ENCODE measurements around the gene KDM3A. TPM values are rescaled to one million over a fixed set of nuclear protein-coding genes. Genes with fewer than 3 reads are reported as not detected.

KDM3A gene
- total and polyA plus RNA-seq, 2 experiments from 2014 or later: 8.9 to 21.8 TPM

- no peak overlapping the region for H3K27ac Mint-ChIP-seq
- H4K20me1 ChIP-seq (replicated peaks; ENCODE audit: insufficient read depth): no peaks in the 10 kb centered on the region
- ATAC-seq: peak; percentile 78
- H3K4me1 ChIP-seq (ENCODE audit: insufficient read depth): no peaks in the 10 kb centered on the region
- no peaks in the 10 kb centered on the region for H3K27me3 Mint-ChIP-seq (ENCODE audit: insufficient read depth, low read depth, poor library complexity)
- no peaks in the 10 kb centered on the region for H3K79me2 ChIP-seq (replicated peaks; ENCODE audit: insufficient read depth)
- peaks cover 5% of the 10 kb centered on the region; the same call in 1 of the 2 replicates for H3K36me3 ChIP-seq (ENCODE audit: insufficient read depth)
- TF ChIP-seq CTCF (conservative IDR thresholded peaks at IDR 0.05; ENCODE audit: low read depth in 2 of 2): peak; percentile 65 to 66
- no peak for TF ChIP-seq EZH2 (IDR thresholded peaks at IDR 0.05; ENCODE audit: low read depth, unreplicated experiment)
- H3K4me3 Mint-ChIP-seq: no peak overlapping the region
- no peaks in the 10 kb centered on the region for H3K4me1 Mint-ChIP-seq
- H3K27ac ChIP-seq (ENCODE audit: low read depth): no peak overlapping the region
- peaks cover 5% of the 10 kb centered on the region; the same call in 2 of the 3 replicates for H3K36me3 Mint-ChIP-seq (ENCODE audit: low read depth)
- H3K4me3 ChIP-seq: no peak overlapping the region
- H3K4me2 ChIP-seq: no peak overlapping the region
- DNase-seq (ENCODE audit: low spot score): peak; percentile 65
- H3K9me3 Mint-ChIP-seq: peaks cover 5% of the 10 kb centered on the region
- no peaks in the 10 kb centered on the region for H3K9me2 ChIP-seq (ENCODE audit: insufficient read depth)
- no peaks in the 10 kb centered on the region for H3F3A ChIP-seq (replicated peaks; ENCODE audit: low read depth)
- no peaks in the 10 kb centered on the region for H3K27me3 ChIP-seq (ENCODE audit: insufficient read depth)
- no peak overlapping the region for H2AFZ ChIP-seq
These were observed 77.3 kb downstream of the KDM3A start for GRCh38 chr2:86518481-86518880.

DNA sequence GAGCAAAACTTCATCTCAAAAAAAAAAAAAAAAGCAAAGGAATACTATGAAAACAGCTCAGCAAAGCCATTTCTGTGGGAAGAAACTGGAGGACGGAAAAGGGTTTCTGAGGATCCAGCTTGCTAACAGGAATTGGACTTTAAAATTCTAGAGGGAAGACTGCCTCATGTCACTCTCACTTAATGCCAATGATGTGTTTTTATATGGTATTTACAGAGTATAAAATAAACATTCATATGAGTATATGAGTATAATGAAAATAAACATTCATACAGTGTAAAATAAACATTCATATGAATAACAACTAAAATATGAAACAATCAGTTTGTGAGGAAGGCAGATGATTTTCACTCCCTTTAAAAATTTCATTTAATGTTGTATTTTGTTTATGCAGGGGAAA, 78.2 kb downstream of the KDM3A start:
- no peak overlapping the region for H3K4me2 ChIP-seq
- H3K9me2 ChIP-seq (ENCODE audit: insufficient read depth): no peaks in the 10 kb centered on the region
- peaks cover 5% of the 10 kb centered on the region for H3K9me3 Mint-ChIP-seq
- H3K79me2 ChIP-seq (replicated peaks; ENCODE audit: insufficient read depth): no peaks in the 10 kb centered on the region
- H3K27me3 ChIP-seq (ENCODE audit: insufficient read depth): no peaks in the 10 kb centered on the region
- H3K4me1 ChIP-seq (ENCODE audit: insufficient read depth): no peaks in the 10 kb centered on the region
- H3F3A ChIP-seq (replicated peaks; ENCODE audit: low read depth): no peaks in the 10 kb centered on the region
- no peak for DNase-seq (ENCODE audit: low spot score)
- no peaks in the 10 kb centered on the region for H3K27me3 Mint-ChIP-seq (ENCODE audit: insufficient read depth, low read depth, poor library complexity)
- H4K20me1 ChIP-seq (replicated peaks; ENCODE audit: insufficient read depth): no peaks in the 10 kb centered on the region
- peaks cover 5% of the 10 kb centered on the region; the same call in 2 of the 3 replicates for H3K36me3 Mint-ChIP-seq (ENCODE audit: low read depth)
- ATAC-seq: no peak
- no peak overlapping the region for H3K4me3 Mint-ChIP-seq
- H3K4me3 ChIP-seq: no peak overlapping the region
- H3K27ac ChIP-seq (ENCODE audit: low read depth): no peak overlapping the region
- no peaks in the 10 kb centered on the region for H3K4me1 Mint-ChIP-seq
- TF ChIP-seq CTCF (conservative IDR thresholded peaks at IDR 0.05; ENCODE audit: low read depth in 2 of 2) (no peak), REST (IDR thresholded peaks at IDR 0.05; ENCODE audit: unreplicated experiment) (no peak), NANOG (IDR thresholded peaks at IDR 0.05; ENCODE audit: borderline replicate concordance) (no peak), POLR2AphosphoS5 (IDR thresholded peaks at IDR 0.05; ENCODE audit: low read depth) (no peak)
- peaks cover 5% of the 10 kb centered on the region; the same call in 1 of the 2 replicates for H3K36me3 ChIP-seq (ENCODE audit: insufficient read depth)
- H3K27ac Mint-ChIP-seq: no peak overlapping the region
- H2AFZ ChIP-seq: no peak overlapping the region
